ENCODE results near the gene HAX1. TPM values are rescaled to one million over a fixed set of nuclear protein-coding genes. Genes with fewer than 3 reads are reported as not detected.

Gene HAX1
- total and polyA plus RNA-seq, 4 donors, result 37.5 to 91.2 (median 59.3) TPM

DNA sequence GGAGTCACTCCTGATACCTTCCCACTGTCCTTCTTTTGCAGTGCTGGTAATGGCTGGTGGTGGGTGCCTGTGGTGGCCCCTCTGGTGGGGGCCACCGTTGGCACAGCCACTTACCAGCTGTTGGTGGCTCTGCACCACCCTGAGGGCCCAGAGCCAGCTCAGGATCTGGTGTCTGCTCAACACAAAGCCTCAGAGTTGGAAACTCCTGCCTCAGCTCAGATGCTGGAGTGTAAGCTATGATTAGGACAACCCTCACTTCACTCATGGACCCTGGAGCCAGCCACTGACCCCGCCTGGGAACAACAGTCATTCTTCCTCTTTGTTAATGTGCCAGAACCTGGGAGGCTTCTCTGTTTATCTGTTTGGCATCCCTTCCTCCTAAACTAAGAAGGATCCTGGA, 51.8 kb downstream of the HAX1 start:
- Histone ChIP-seq H3K36me3 (ENCODE audit: control insufficient read depth in 4 of 4, insufficient read depth in 3 of 4, low read depth in 1 of 4, low read length in 3 of 4) (no peaks in the 10 kb centered on the region), H3K9ac (ENCODE audit: low read depth in 1 of 2, low read length in 2 of 2) (no peak overlapping the region), H3K9me3 (ENCODE audit: control insufficient read depth in 4 of 4, low read length in 3 of 4) (no peaks in the 10 kb centered on the region), H3K4me3 (ENCODE audit: low read depth in 1 of 3, low read length in 3 of 3) (no peak overlapping the region), H3K27ac (ENCODE audit: low read depth in 1 of 2, low read length in 2 of 2) (no peak overlapping the region), H3K4me1 (ENCODE audit: control insufficient read depth in 4 of 4, insufficient read depth in 4 of 4, low read length in 3 of 4) (peaks cover 5 to 24% (median 14%) of the 10 kb centered on the region in 4 donors), H3K27me3 (ENCODE audit: control insufficient read depth in 4 of 4, insufficient read depth in 4 of 4, low read length in 3 of 4) (no peaks in the 10 kb centered on the region)
- DNase-seq (ENCODE audit: low spot score), result no peak
- TF ChIP-seq RXRA (IDR thresholded peaks at IDR 0.05), result no peak
- TF ChIP-seq FOXA1 (IDR thresholded peaks at IDR 0.05), result no peak
- no peak for TF ChIP-seq SP1 (IDR thresholded peaks at IDR 0.05)
- no peak for TF ChIP-seq JUND (IDR thresholded peaks at IDR 0.05)
- TF ChIP-seq RAD21 (IDR thresholded peaks at IDR 0.05), result no peak
- TF ChIP-seq FOXA2 (IDR thresholded peaks at IDR 0.05), result no peak
- TF ChIP-seq, protein P1, sequence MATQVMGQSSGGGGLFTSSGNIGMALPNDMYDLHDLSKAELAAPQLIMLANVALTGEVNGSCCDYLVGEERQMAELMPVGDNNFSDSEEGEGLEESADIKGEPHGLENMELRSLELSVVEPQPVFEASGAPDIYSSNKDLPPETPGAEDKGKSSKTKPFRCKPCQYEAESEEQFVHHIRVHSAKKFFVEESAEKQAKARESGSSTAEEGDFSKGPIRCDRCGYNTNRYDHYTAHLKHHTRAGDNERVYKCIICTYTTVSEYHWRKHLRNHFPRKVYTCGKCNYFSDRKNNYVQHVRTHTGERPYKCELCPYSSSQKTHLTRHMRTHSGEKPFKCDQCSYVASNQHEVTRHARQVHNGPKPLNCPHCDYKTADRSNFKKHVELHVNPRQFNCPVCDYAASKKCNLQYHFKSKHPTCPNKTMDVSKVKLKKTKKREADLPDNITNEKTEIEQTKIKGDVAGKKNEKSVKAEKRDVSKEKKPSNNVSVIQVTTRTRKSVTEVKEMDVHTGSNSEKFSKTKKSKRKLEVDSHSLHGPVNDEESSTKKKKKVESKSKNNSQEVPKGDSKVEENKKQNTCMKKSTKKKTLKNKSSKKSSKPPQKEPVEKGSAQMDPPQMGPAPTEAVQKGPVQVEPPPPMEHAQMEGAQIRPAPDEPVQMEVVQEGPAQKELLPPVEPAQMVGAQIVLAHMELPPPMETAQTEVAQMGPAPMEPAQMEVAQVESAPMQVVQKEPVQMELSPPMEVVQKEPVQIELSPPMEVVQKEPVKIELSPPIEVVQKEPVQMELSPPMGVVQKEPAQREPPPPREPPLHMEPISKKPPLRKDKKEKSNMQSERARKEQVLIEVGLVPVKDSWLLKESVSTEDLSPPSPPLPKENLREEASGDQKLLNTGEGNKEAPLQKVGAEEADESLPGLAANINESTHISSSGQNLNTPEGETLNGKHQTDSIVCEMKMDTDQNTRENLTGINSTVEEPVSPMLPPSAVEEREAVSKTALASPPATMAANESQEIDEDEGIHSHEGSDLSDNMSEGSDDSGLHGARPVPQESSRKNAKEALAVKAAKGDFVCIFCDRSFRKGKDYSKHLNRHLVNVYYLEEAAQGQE (IDR thresholded peaks at IDR 0.05), result no peak
- TF ChIP-seq, protein P2, sequence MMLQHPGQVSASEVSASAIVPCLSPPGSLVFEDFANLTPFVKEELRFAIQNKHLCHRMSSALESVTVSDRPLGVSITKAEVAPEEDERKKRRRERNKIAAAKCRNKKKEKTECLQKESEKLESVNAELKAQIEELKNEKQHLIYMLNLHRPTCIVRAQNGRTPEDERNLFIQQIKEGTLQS (IDR thresholded peaks at IDR 0.05), result no peak
- no peak for TF ChIP-seq YY1 (IDR thresholded peaks at IDR 0.05)
- TF ChIP-seq, protein P3, sequence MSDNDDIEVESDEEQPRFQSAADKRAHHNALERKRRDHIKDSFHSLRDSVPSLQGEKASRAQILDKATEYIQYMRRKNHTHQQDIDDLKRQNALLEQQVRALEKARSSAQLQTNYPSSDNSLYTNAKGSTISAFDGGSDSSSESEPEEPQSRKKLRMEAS (IDR thresholded peaks at IDR 0.05), result no peak
- TF ChIP-seq EGR1 (IDR thresholded peaks at IDR 0.05; ENCODE audit: low read depth in 2 of 2), result no peak
- TF ChIP-seq, protein P4, sequence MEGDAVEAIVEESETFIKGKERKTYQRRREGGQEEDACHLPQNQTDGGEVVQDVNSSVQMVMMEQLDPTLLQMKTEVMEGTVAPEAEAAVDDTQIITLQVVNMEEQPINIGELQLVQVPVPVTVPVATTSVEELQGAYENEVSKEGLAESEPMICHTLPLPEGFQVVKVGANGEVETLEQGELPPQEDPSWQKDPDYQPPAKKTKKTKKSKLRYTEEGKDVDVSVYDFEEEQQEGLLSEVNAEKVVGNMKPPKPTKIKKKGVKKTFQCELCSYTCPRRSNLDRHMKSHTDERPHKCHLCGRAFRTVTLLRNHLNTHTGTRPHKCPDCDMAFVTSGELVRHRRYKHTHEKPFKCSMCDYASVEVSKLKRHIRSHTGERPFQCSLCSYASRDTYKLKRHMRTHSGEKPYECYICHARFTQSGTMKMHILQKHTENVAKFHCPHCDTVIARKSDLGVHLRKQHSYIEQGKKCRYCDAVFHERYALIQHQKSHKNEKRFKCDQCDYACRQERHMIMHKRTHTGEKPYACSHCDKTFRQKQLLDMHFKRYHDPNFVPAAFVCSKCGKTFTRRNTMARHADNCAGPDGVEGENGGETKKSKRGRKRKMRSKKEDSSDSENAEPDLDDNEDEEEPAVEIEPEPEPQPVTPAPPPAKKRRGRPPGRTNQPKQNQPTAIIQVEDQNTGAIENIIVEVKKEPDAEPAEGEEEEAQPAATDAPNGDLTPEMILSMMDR (IDR thresholded peaks at IDR 0.05; ENCODE audit: low read depth, low read length, missing input control), result no peak
- TF ChIP-seq HNF4G (IDR thresholded peaks at IDR 0.05), result no peak
- no peak for TF ChIP-seq GABPA (IDR thresholded peaks at IDR 0.05 in 1 of 2, conservative IDR thresholded peaks at IDR 0.05 in 1 of 2)
- 81% methylated on average over 2 of the region's 2 CpGs for WGBS

DNA sequence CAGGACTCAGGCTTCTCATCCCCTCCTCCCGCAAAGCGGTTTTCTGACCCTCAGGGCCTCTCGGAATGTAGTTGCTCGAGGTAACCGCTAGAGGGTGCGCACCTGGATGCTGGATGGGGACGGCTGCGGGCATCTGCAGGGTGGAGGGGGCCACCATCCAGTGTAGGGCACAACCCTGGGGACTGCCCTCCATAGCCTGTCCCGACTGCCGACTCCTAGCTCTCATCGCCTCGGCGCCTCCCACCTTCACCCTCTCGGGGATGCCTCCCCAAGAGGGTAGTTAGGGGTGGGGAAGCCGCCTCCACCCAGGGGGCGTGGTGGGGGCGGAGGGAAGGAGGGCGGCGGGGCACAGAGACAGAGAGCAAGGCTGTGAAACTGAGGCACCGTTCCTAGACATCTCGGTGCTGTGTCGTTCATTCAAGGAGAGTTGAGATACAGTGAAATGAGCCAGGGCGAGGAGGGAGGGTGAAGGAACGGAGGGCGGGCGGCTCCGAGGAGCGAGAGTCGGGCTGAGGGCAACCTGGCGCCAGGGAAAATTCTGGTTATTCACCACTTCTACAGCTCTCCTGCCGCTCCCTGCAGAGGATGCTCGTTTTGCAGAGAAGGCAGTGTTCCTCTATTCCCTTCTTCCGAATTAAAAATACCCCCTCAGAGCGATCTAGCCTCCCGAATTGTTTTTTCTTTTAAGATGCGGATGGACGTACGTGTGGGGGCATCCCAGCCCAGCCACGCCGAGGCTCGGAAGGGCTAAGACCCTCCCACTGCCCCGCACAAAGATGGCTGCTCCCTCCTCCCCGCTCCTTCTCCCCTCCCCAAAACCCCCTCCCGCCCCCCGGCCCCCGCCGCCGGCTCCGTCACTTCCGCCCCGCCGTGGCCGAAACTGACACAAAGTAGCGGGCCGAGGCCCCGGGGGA, 52.5 kb downstream of the HAX1 start, which contains the start of gene ATP8B2:
Gene ATP8B2 (plus strand): TSS at position 857 of the 914 bp plus-strand sequence. CDS start 2,617 bp downstream, outside the sequence.
- Histone ChIP-seq H3K4me3 (ENCODE audit: low read depth in 1 of 3, low read length in 3 of 3) (peak within 1 kb of the TSS in 2 of 3 donors; percentile 35 to 65), H3K27me3 (ENCODE audit: control insufficient read depth in 4 of 4, insufficient read depth in 4 of 4, low read length in 3 of 4) (no peaks in the 10 kb centered on the region), H3K4me1 (ENCODE audit: control insufficient read depth in 4 of 4, insufficient read depth in 4 of 4, low read length in 3 of 4) (peaks cover 5 to 24% (median 14%) of the 10 kb centered on the region in 4 donors), H3K9me3 (ENCODE audit: control insufficient read depth in 4 of 4, low read length in 3 of 4) (no peaks in the 10 kb centered on the region), H3K27ac (ENCODE audit: low read depth in 1 of 2, low read length in 2 of 2) (peak within 1 kb of the TSS; percentile 59 to 71), H3K9ac (ENCODE audit: low read depth in 1 of 2, low read length in 2 of 2) (peak within 1 kb of the TSS; percentile 20 to 30), H3K36me3 (ENCODE audit: control insufficient read depth in 4 of 4, insufficient read depth in 3 of 4, low read depth in 1 of 4, low read length in 3 of 4) (no peaks in the 10 kb centered on the region)
- 2% methylated on average over 56 of the region's 56 CpGs for WGBS
- DNase-seq (ENCODE audit: low spot score), result peak; percentile 71
- TF ChIP-seq EGR1 (IDR thresholded peaks at IDR 0.05; ENCODE audit: low read depth in 2 of 2) (no peak), SP1 (IDR thresholded peaks at IDR 0.05) (no peak), TAF1 (conservative IDR thresholded peaks at IDR 0.05) (no peak), YY1 (IDR thresholded peaks at IDR 0.05) (peak; percentile 86), ZBTB33 (IDR thresholded peaks at IDR 0.05) (no peak), FOXA2 (IDR thresholded peaks at IDR 0.05) (no peak), GABPA (IDR thresholded peaks at IDR 0.05 in 1 of 2, conservative IDR thresholded peaks at IDR 0.05 in 1 of 2) (no peak), NR2F2 (IDR thresholded peaks at IDR 0.05) (no peak), HNF4G (IDR thresholded peaks at IDR 0.05) (no peak), FOXA1 (IDR thresholded peaks at IDR 0.05) (no peak), JUND (IDR thresholded peaks at IDR 0.05) (no peak), RAD21 (IDR thresholded peaks at IDR 0.05) (peak; percentile 71 to 80), HNF4A (conservative IDR thresholded peaks at IDR 0.05) (no peak)
- TF ChIP-seq, protein P4 (IDR thresholded peaks at IDR 0.05; ENCODE audit: low read depth, low read length, missing input control), result peak; percentile 82
- TF ChIP-seq, protein P3 (IDR thresholded peaks at IDR 0.05), result no peak
- TF ChIP-seq, protein P2 (IDR thresholded peaks at IDR 0.05), result no peak

All from liver (tissue), 9 donors.